Adrenal gland (tissue), 5 donors: ENCODE results near the gene PIM3.
A peak's percentile ranks its signal among the peaks of the same experiment; 100 is the strongest.

Experiments used
- POLR2A ChIP-seq, 2 donors: fragments of 450-650 bp; IDR thresholded peaks; one replicate each; pipeline ENCODE4 v1.6.1; 2017; ENCODE audit warnings: antibody characterized with exemption in 2 of 2, mild to moderate bottlenecking in 2 of 2, moderate library complexity in 1 of 2
- TF ChIP-seq, protein P1 (sequence below), 6 experiments: fragments of 450-650 bp in 4 of 6; fragments of 200-600 bp in 2 of 6; sonication (generic) in 1 of 6; IDR thresholded peaks; 1 replicate in 5 of 6; 2 replicates in 1 of 6; pipeline versions ENCODE4 v1.5.1 to v1.8.0; 2016 to 2021; ENCODE audit warnings: antibody characterized with exemption in 6 of 6, mild to moderate bottlenecking in 2 of 6, moderate library complexity in 1 of 6
- donor health status: DM: no; HTN: no; CAD: no.

DNA sequence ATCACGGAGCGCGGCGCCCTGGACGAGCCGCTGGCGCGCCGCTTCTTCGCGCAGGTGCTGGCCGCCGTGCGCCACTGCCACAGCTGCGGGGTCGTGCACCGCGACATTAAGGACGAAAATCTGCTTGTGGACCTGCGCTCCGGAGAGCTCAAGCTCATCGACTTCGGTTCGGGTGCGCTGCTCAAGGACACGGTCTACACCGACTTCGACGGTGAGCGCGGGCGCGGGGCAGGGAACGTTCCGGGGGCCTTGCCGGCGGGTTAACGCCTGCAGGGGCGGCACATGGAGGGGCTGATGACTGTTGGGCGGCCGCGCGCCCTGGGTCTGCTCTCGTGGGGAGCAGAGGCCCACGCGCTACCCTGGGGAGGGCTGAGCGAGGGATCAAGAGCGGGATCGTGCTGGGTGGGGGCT lies 1.0 kb downstream of the PIM3 start:
- TF ChIP-seq POLR2A (IDR thresholded peaks at IDR 0.05): peak in 1 of 2 donors; percentile 5
- TF ChIP-seq, protein P1, sequence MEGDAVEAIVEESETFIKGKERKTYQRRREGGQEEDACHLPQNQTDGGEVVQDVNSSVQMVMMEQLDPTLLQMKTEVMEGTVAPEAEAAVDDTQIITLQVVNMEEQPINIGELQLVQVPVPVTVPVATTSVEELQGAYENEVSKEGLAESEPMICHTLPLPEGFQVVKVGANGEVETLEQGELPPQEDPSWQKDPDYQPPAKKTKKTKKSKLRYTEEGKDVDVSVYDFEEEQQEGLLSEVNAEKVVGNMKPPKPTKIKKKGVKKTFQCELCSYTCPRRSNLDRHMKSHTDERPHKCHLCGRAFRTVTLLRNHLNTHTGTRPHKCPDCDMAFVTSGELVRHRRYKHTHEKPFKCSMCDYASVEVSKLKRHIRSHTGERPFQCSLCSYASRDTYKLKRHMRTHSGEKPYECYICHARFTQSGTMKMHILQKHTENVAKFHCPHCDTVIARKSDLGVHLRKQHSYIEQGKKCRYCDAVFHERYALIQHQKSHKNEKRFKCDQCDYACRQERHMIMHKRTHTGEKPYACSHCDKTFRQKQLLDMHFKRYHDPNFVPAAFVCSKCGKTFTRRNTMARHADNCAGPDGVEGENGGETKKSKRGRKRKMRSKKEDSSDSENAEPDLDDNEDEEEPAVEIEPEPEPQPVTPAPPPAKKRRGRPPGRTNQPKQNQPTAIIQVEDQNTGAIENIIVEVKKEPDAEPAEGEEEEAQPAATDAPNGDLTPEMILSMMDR (IDR thresholded peaks at IDR 0.05): no peak
